B cell (primary cell): Measurements from ENCODE around the gene MDM1. TPM values are rescaled to one million over a fixed set of nuclear protein-coding genes. Genes with fewer than 3 reads are reported as not detected.

Source experiments
- ATAC-seq: fragments of 200-7000 bp; cut with Tn5 transposase; one replicate; pipeline ENCODE4 v1.10.0; 2021; ENCODE audit warnings: low read depth, mild to moderate bottlenecking, moderate number of reproducible peaks, moderate library complexity
- CTCF ChIA-PET: fragments of 350-600 bp; sonication (Branson Sonifier 250); formaldehyde crosslinking; loops from one replicate; lab custom pipeline; 2021; ENCODE audit warnings: antibody characterized with exemption, inconsistent platforms; lab: Charles Lee
- POLR2A ChIA-PET: fragments of 350-600 bp; sonication (Branson Sonifier 250); formaldehyde crosslinking; loops from one replicate; lab custom pipeline; 2021; ENCODE audit warnings: antibody characterized with exemption; lab: Charles Lee
- DNase-seq: peaks from one replicate; pipeline ENCODE4 v3.0.0; 2013
- H2AFZ ChIP-seq: 2 replicates; pipeline ENCODE4 v1.6.1; 2012; ENCODE audit warnings: mild to moderate bottlenecking, low read depth, low read length; ENCODE audit not compliant: insufficient read depth, poor library complexity, severe bottlenecking
- H3K27ac ChIP-seq, 2 donors: 1 replicate in 1 of 2; 2 replicates in 1 of 2; pipeline ENCODE4 v1.5.1; 2012 to 2013; ENCODE audit warnings: low read length in 2 of 2, mild to moderate bottlenecking in 2 of 2, moderate library complexity in 1 of 2
- H3K27me3 ChIP-seq, 4 experiments: fragments of 200-600 bp in 1 of 4; sonication (generic) in 1 of 4; replicated peaks in 1 of 4; 1 replicate in 2 of 4; 2 replicates in 2 of 4; pipeline versions ENCODE4 v1.6.1 to v1.7.0; 2013 to 2016; ENCODE audit warnings: low read length in 3 of 4, mild to moderate bottlenecking in 2 of 4, mixed read lengths in 1 of 4, moderate library complexity in 1 of 4; ENCODE audit not compliant: insufficient read depth in 4 of 4, control insufficient read depth in 3 of 4; ENCODE audit errors: control extremely low read depth in 1 of 4
- H3K36me3 ChIP-seq, 2 experiments: replicated peaks in 1 of 2; 1 replicate in 1 of 2; 2 replicates in 1 of 2; pipeline versions ENCODE4 v1.6.1 to v1.7.1; 2013; ENCODE audit warnings: low read length in 1 of 2; ENCODE audit not compliant: insufficient read depth in 2 of 2, control insufficient read depth in 1 of 2; ENCODE audit errors: control extremely low read depth in 1 of 2, extremely low read depth in 1 of 2
- H3K4me1 ChIP-seq, 2 donors: fragments of 200-600 bp in 1 of 2; sonication (generic) in 1 of 2; 1 replicate in 1 of 2; 2 replicates in 1 of 2; pipeline versions ENCODE4 v1.5.1 to v1.6.1; 2013 to 2017; ENCODE audit warnings: low read length in 2 of 2; ENCODE audit not compliant: control insufficient read depth in 2 of 2, insufficient read depth in 2 of 2
- H3K4me2 ChIP-seq: replicated peaks from 2 replicates; pipeline ENCODE3; 2012; ENCODE audit warnings: mild to moderate bottlenecking, low read depth, low read length; ENCODE audit not compliant: poor library complexity, severe bottlenecking
- H3K4me3 ChIP-seq, 5 experiments: fragments of 200-600 bp in 1 of 5; sonication (generic) in 1 of 5; 1 replicate in 3 of 5; 2 replicates in 2 of 5; pipeline versions ENCODE4 v1.5.1 to v1.7.0; 2011 to 2016; ENCODE audit warnings: low read length in 4 of 5, mild to moderate bottlenecking in 4 of 5, low read depth in 2 of 5, control low read depth in 1 of 5, moderate library complexity in 1 of 5; ENCODE audit not compliant: insufficient read depth in 1 of 5; ENCODE audit errors: control extremely low read depth in 1 of 5, extremely low read depth in 1 of 5
- H3K79me2 ChIP-seq: fragments of 200-600 bp; sonication (generic); one replicate; pipeline ENCODE4 v1.6.0; 2016; ENCODE audit warnings: low read length; ENCODE audit not compliant: control insufficient read depth, insufficient read depth
- H3K9ac ChIP-seq: fragments of 200-600 bp; sonication (generic); 2 replicates; pipeline ENCODE4 v1.6.1; 2017; ENCODE audit warnings: mild to moderate bottlenecking, low read length, moderate library complexity
- H3K9me3 ChIP-seq, 3 donors: one replicate each; pipeline versions ENCODE4 v1.6.1 to v1.7.1; 2013; ENCODE audit warnings: low read length in 2 of 3; ENCODE audit not compliant: control insufficient read depth in 2 of 3, insufficient read depth in 1 of 3; ENCODE audit errors: control extremely low read depth in 1 of 3
- H4K20me1 ChIP-seq: 2 replicates; pipeline ENCODE4 v1.6.0; 2012; ENCODE audit warnings: mild to moderate bottlenecking, low read length; ENCODE audit not compliant: insufficient read depth, control insufficient read depth, poor library complexity, severe bottlenecking
- H3K27ac Mint-ChIP-seq: one replicate; pipeline ENCODE4 v1.8.0; 2021; ENCODE audit warnings: mixed read lengths
- H3K27me3 Mint-ChIP-seq: one replicate; pipeline ENCODE4 v1.8.0; 2021; ENCODE audit warnings: mixed read lengths
- H3K4me1 Mint-ChIP-seq: one replicate; pipeline ENCODE4 v1.8.0; 2021; ENCODE audit warnings: mixed read lengths
- H3K4me3 Mint-ChIP-seq: one replicate; pipeline ENCODE4 v1.8.0; 2021; ENCODE audit warnings: mixed read lengths
- H3K9me3 Mint-ChIP-seq: one replicate; pipeline ENCODE4 v1.8.0; 2022; ENCODE audit warnings: mixed read lengths; ENCODE audit not compliant: insufficient read depth
- CTCF ChIP-seq: fragments of 200-600 bp; IDR thresholded peaks from one replicate; pipeline ENCODE4 v1.8.0; 2022; ENCODE audit warnings: antibody characterized with exemption, mild to moderate bottlenecking
- EZH2 ChIP-seq: IDR thresholded peaks from 2 replicates; pipeline ENCODE4 v1.6.1; 2012; ENCODE audit warnings: borderline replicate concordance, low read depth, mild to moderate bottlenecking, moderate library complexity, low read length; ENCODE audit not compliant: insufficient read depth, poor library complexity, severe bottlenecking
- WGBS: methylation state at CpG from one replicate; pipeline ENCODE4 v1.1.5; 2013; ENCODE audit warnings: missing lambda C conversion rate; ENCODE audit not compliant: insufficient coverage; 5-methylcytosine and 5-hydroxymethylcytosine counted together
- intact Hi-C: fragments of 100-400 bp; cut with micrococcal nuclease; formaldehyde crosslinking; loops from one replicate; pipeline ENCODE4 v1.10.0; 2022
- polyA plus RNA-seq: library from polyadenylated mRNA; depleted of rRNA; stranded (reverse); fragments of >200 nt; gene quantifications from 2 replicates; pipeline ENCODE4 v1.2.3, GENCODE V29; 2012
- total RNA-seq, 2 donors: library from RNA; stranded (reverse); fragments of 120-200 nt in 1 of 2; gene quantifications; 1 replicate in 1 of 2; 2 replicates in 1 of 2; pipeline versions ENCODE4 v1.2.3 to v1.2.4, GENCODE V29; 2013 to 2022

The MDM1 gene
- total and polyA plus RNA-seq, 2 donors (not counting 1 experiment from before 2014, with no cell fraction given) = 13.9 to 38.3 TPM

GRCh38 chr12:68319988-68320623 lies 12.1 kb downstream of the MDM1 start:
- H3K9me3 ChIP-seq = no peaks in the 10 kb centered on the region
- TF ChIP-seq CTCF (no peak), EZH2 (no peak)
- ChIA-PET CTCF (interaction anchor here (0.8 to 3.1 kb wide), 8 partner anchors 23 to 965 kb away, joined by 3 to 37 read pairs (median 4); partner anchors contain the start of gene IL26), POLR2A (no interaction called here)
- H3K9me3 Mint-ChIP-seq = no peaks in the 10 kb centered on the region
- no peak overlapping the region for H3K4me3 ChIP-seq
- H3K27me3 Mint-ChIP-seq = no peaks in the 10 kb centered on the region
- H4K20me1 ChIP-seq = no peaks in the 10 kb centered on the region
- ATAC-seq = no peak
- H3K4me1 Mint-ChIP-seq = no peaks in the 10 kb centered on the region
- no peak overlapping the region for H3K27ac Mint-ChIP-seq
- no peak overlapping the region for H3K27ac ChIP-seq
- intact Hi-C loops = no loop called here
- H3K4me3 Mint-ChIP-seq = no peak overlapping the region
- no peak overlapping the region for H3K9ac ChIP-seq
- no peaks in the 10 kb centered on the region for H3K79me2 ChIP-seq
- no peaks in the 10 kb centered on the region for H3K4me1 ChIP-seq
- no peak overlapping the region for H3K4me2 ChIP-seq
- no peak for DNase-seq
- WGBS = 100% methylated on average over 6 of the region's 11 CpGs
- peaks cover 4 to 11% of the 10 kb centered on the region in 2 experiments for H3K36me3 ChIP-seq
- H2AFZ ChIP-seq = no peak overlapping the region
- no peaks in the 10 kb centered on the region for H3K27me3 ChIP-seq

DNA sequence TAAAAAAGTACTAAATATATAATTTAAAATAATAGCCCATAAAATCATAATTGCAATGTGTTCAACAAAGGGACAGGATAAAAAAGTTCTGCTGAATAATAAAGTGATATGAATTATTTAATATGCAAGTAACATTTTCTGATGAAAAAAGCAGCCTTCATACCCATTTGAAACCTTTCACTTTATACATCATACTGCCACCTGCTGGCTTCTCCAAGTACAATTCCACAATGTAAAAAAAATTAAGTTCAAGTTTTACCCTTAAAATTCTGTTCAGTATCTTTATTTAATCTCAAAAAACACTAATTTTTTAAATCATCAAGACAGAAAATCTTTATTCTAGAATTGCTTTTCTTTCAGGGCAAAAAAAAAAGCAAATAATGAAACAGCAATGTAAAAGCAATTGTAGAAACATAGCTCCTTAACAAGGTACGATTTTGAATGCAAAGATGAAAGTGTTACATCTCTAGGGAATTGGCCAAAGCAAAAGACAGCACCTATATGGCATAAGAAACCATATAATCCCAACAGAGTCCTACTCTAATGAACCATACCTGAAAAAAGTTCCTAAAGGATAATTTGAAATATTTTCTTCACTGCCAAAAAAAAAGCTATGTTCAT lies 15.0 kb downstream of the MDM1 start:
- intact Hi-C loops = loop anchor here (1.0 kb wide), 2 partner anchors 94 to 277 kb away; no protein-coding TSS in a partner anchor
- no CpG with 5 or more reads among the region's 1 CpG for WGBS
- ATAC-seq = no peak

More for the DNA sequence above, 15.0 kb downstream of the MDM1 start:
- H3K27me3 Mint-ChIP-seq = no peaks in the 10 kb centered on the region
- TF ChIP-seq CTCF = peak; percentile 89
- TF ChIP-seq EZH2 = no peak
- no peak overlapping the region for H3K4me3 Mint-ChIP-seq
- Histone ChIP-seq H4K20me1 (no peaks in the 10 kb centered on the region), H3K9ac (no peak overlapping the region), H3K36me3 (peaks cover 14 to 16% of the 10 kb centered on the region in 2 experiments), H3K27ac (no peak overlapping the region), H2AFZ (no peak overlapping the region), H3K9me3 (no peaks in the 10 kb centered on the region), H3K79me2 (no peaks in the 10 kb centered on the region), H3K27me3 (no peaks in the 10 kb centered on the region), H3K4me1 (no peaks in the 10 kb centered on the region), H3K4me3 (no peak overlapping the region), H3K4me2 (no peak overlapping the region)
- ChIA-PET CTCF (interaction anchor here (0.6 to 3.7 kb wide), 32 partner anchors 10 to 963 kb away, joined by 3 to 116 read pairs (median 4); partner anchors contain the start of genes IL26 and MDM1), POLR2A (no interaction called here)
- no peaks in the 10 kb centered on the region for H3K9me3 Mint-ChIP-seq
- DNase-seq = peak; percentile 65
- H3K4me1 Mint-ChIP-seq = no peaks in the 10 kb centered on the region
- H3K27ac Mint-ChIP-seq = no peak overlapping the region
